GM12878 (cell line): Measurements from ENCODE around the gene RNF220.
"Not testable (repeated sequence)": the region's sequence is repeated elsewhere in the genome, so short reads cannot be mapped to it uniquely, and the experiment has no call there.

Experiments
- EZH2 ChIP-seq: IDR thresholded peaks from 2 replicates; pipeline ENCODE4 v1.6.1; 2012; ENCODE audit warnings: low read depth, mild to moderate bottlenecking, control low read depth, inconsistent platforms, low read length, borderline replicate concordance; ENCODE audit not compliant: control insufficient read depth
- HDGF ChIP-seq: fragments of 450-650 bp; IDR thresholded peaks from 2 replicates; pipeline ENCODE4 v1.6.1; 2016; ENCODE audit warnings: antibody characterized with exemption
- IKZF2 ChIP-seq, 2 experiments: fragments of 450-650 bp; IDR thresholded peaks; 2 replicates each; pipeline ENCODE4 v1.6.1; 2017; ENCODE audit warnings: mild to moderate bottlenecking in 2 of 2, moderate library complexity in 2 of 2
- POLR2A ChIP-seq: IDR thresholded peaks from 2 replicates; pipeline ENCODE4 v1.6.1; 2011; ENCODE audit warnings: low read depth, mild to moderate bottlenecking, low read length
- POU2F2 ChIP-seq: IDR thresholded peaks from 3 replicates; pipeline ENCODE4 v1.6.1; 2011; ENCODE audit warnings: low read depth, mild to moderate bottlenecking, low read length, borderline replicate concordance
- RELA ChIP-seq: fragments of 450-650 bp; IDR thresholded peaks from 2 replicates; pipeline ENCODE4 v1.8.0; 2014; ENCODE audit warnings: borderline replicate concordance; ENCODE audit not compliant: partially characterized antibody
- TF ChIP-seq, protein P1 (sequence below), 3 experiments: IDR thresholded peaks in 2 of 3; conservative IDR thresholded peaks in 1 of 3; 2 replicates each; pipeline ENCODE4 v1.5.1; 2011; ENCODE audit warnings: low read depth in 3 of 3, low read length in 3 of 3, mild to moderate bottlenecking in 3 of 3, control low read depth in 2 of 3, moderate library complexity in 2 of 3, inconsistent platforms in 1 of 3, mixed read lengths in 1 of 3; ENCODE audit not compliant: control insufficient read depth in 2 of 3, insufficient read depth in 1 of 3; ENCODE audit errors: extremely low read depth in 1 of 3
- TF ChIP-seq, protein P2 (sequence below): IDR thresholded peaks from 2 replicates; pipeline ENCODE4 v1.6.1; 2011; ENCODE audit warnings: borderline replicate concordance, low read depth, mild to moderate bottlenecking, moderate library complexity, mixed read lengths, low read length; ENCODE audit not compliant: insufficient read depth; ENCODE audit errors: extremely low read length

DNA sequence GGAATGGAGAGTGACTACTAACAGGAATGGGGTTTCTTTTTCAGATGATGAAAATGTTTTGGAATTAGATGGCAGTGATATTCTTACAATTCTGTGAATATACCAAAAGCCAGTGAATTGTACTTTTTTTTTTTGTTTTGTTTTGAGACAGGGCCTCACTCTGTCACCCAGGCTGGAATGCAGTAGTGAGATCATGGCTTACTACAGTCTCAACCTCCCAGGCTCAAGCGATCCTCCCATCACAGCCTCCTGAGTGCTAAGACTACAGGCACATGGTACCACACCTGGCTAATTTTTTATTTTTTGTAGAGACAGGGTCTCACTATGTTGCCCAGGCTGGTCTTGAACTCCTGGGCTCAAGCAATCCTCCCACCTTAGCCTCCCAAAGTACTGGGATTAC lies 261.7 kb downstream of the RNF220 start:
- TF ChIP-seq, protein P1, sequence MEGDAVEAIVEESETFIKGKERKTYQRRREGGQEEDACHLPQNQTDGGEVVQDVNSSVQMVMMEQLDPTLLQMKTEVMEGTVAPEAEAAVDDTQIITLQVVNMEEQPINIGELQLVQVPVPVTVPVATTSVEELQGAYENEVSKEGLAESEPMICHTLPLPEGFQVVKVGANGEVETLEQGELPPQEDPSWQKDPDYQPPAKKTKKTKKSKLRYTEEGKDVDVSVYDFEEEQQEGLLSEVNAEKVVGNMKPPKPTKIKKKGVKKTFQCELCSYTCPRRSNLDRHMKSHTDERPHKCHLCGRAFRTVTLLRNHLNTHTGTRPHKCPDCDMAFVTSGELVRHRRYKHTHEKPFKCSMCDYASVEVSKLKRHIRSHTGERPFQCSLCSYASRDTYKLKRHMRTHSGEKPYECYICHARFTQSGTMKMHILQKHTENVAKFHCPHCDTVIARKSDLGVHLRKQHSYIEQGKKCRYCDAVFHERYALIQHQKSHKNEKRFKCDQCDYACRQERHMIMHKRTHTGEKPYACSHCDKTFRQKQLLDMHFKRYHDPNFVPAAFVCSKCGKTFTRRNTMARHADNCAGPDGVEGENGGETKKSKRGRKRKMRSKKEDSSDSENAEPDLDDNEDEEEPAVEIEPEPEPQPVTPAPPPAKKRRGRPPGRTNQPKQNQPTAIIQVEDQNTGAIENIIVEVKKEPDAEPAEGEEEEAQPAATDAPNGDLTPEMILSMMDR (IDR thresholded peaks at IDR 0.05 in 2 of 3, conservative IDR thresholded peaks at IDR 0.05 in 1 of 3; ENCODE audit: control insufficient read depth in 2 of 3, extremely low read depth in 1 of 3, insufficient read depth in 1 of 3, low read depth in 3 of 3, low read length in 3 of 3), result not testable (repeated sequence)
- not testable (repeated sequence) for TF ChIP-seq IKZF2 (IDR thresholded peaks at IDR 0.05); POU2F2; POLR2A; EZH2; HDGF; RELA
- TF ChIP-seq, protein P2, sequence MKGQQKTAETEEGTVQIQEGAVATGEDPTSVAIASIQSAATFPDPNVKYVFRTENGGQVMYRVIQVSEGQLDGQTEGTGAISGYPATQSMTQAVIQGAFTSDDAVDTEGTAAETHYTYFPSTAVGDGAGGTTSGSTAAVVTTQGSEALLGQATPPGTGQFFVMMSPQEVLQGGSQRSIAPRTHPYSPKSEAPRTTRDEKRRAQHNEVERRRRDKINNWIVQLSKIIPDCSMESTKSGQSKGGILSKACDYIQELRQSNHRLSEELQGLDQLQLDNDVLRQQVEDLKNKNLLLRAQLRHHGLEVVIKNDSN, result not testable (repeated sequence)
